ENCODE measurements around the gene IGFBP5. TPM values are rescaled to one million over a fixed set of nuclear protein-coding genes. Genes with fewer than 3 reads are reported as not detected.

The IGFBP5 gene
- total and polyA plus RNA-seq, 2 donors (not counting 3 experiments of a cell fraction or from before 2014, with no cell fraction given), result 0.06 TPM; not detected in 1

DNA sequence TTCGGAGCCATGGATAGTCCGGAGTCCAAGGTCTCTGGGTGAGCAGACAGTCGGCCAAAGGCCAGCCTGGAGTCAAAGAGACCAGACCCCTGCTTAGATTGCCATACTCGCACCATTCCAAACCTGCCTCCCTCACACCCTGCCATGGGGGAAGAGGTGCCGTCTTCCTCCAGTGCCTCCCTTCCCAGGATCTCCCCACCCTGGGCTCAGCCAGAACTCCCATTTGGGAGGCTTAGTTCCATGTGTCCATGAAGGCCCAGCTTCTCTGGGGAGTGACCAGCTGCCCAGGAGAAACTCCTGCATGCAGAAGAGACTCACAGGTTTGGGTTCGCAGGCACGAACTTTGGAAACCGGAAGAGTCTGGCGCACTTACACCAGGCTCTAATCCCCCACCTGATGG lies 21.7 kb downstream of the IGFBP5 start:
- H3K9me3 ChIP-seq (replicated peaks; ENCODE audit: control insufficient read depth, insufficient read depth, low read length), result no peaks in the 10 kb centered on the region
- POLR2A ChIA-PET, result no interaction called here
- no peaks in the 10 kb centered on the region for H3K36me3 ChIP-seq (ENCODE audit: control insufficient read depth in 2 of 2, extremely low read depth in 1 of 2, insufficient read depth in 2 of 2, low read length in 2 of 2)
- H3K4me2 ChIP-seq (ENCODE audit: insufficient read depth, low read length), result no peak overlapping the region
- H4K20me1 ChIP-seq (replicated peaks; ENCODE audit: control insufficient read depth, extremely low read depth, insufficient read depth, low read length), result no peaks in the 10 kb centered on the region
- no peak overlapping the region for H3K9ac ChIP-seq (replicated peaks; ENCODE audit: extremely low read depth, insufficient read depth, low read length)
- peaks cover 0 to 12% of the 10 kb centered on the region in 2 experiments for H3K27me3 ChIP-seq (ENCODE audit: control insufficient read depth in 2 of 2, insufficient read depth in 2 of 2, low read length in 2 of 2)
- dilution Hi-C loops (cut with MboI; ENCODE audit: extremely low pct_ligation_motif_present, low sequenced_read_pairs) (no loop called here), intact Hi-C loops (cut with micrococcal nuclease) (no loop called here)
- no peak for FAIRE-seq
- H2AFZ ChIP-seq (ENCODE audit: low read depth, low read length), result no peak overlapping the region
- H3K4me1 ChIP-seq (ENCODE audit: control insufficient read depth, extremely low read depth, insufficient read depth, low read length), result no peaks in the 10 kb centered on the region
- TF ChIP-seq, protein P1, sequence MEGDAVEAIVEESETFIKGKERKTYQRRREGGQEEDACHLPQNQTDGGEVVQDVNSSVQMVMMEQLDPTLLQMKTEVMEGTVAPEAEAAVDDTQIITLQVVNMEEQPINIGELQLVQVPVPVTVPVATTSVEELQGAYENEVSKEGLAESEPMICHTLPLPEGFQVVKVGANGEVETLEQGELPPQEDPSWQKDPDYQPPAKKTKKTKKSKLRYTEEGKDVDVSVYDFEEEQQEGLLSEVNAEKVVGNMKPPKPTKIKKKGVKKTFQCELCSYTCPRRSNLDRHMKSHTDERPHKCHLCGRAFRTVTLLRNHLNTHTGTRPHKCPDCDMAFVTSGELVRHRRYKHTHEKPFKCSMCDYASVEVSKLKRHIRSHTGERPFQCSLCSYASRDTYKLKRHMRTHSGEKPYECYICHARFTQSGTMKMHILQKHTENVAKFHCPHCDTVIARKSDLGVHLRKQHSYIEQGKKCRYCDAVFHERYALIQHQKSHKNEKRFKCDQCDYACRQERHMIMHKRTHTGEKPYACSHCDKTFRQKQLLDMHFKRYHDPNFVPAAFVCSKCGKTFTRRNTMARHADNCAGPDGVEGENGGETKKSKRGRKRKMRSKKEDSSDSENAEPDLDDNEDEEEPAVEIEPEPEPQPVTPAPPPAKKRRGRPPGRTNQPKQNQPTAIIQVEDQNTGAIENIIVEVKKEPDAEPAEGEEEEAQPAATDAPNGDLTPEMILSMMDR (IDR thresholded peaks at IDR 0.05; ENCODE audit: extremely low read depth in 1 of 2, insufficient read depth in 1 of 2, low read depth in 1 of 2, low read length in 2 of 2), result no peak
- TF ChIP-seq MYC (IDR thresholded peaks at IDR 0.05; ENCODE audit: low read depth, low read length) (no peak), POLR2A (IDR thresholded peaks at IDR 0.05; ENCODE audit: low read depth, low read length) (no peak), EZH2 (IDR thresholded peaks at IDR 0.05; ENCODE audit: borderline replicate concordance, low read depth, low read length, severe bottlenecking) (no peak), JUN (IDR thresholded peaks at IDR 0.05; ENCODE audit: borderline replicate concordance, insufficient read depth, insufficient read length, low read depth) (no peak), GATA2 (IDR thresholded peaks at IDR 0.05; ENCODE audit: insufficient read depth, insufficient read length, low read depth, low read length) (no peak), POLR2AphosphoS5 (IDR thresholded peaks at IDR 0.05; ENCODE audit: insufficient read depth, low read depth, low read length) (no peak), FOS (IDR thresholded peaks at IDR 0.05; ENCODE audit: borderline replicate concordance, insufficient read depth, low read length) (no peak)
- TF ChIP-seq, protein P2, sequence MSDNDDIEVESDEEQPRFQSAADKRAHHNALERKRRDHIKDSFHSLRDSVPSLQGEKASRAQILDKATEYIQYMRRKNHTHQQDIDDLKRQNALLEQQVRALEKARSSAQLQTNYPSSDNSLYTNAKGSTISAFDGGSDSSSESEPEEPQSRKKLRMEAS (IDR thresholded peaks at IDR 0.05; ENCODE audit: insufficient read depth, insufficient read length), result no peak
- CTCF ChIA-PET, result interaction anchor here (2.5 kb wide), 1 partner anchor 154 kb away, joined by 7 read pairs; no protein-coding TSS in a partner anchor
- DNase-seq (ENCODE audit: low read depth, low spot score), result no peak
- H3K4me3 ChIP-seq (replicated peaks in 1 of 3; ENCODE audit: insufficient read depth in 1 of 3, low read depth in 1 of 3, low read length in 3 of 3), result no peak overlapping the region
- no TSS peak for BruUV-seq (replicated peaks)
- no peaks in the 10 kb centered on the region for H3K9me1 ChIP-seq (replicated peaks; ENCODE audit: control insufficient read depth, extremely low read depth, insufficient read depth, low read length)
- no peak overlapping the region for H3K27ac ChIP-seq (ENCODE audit: insufficient read depth, low read depth, low read length)
- H3K79me2 ChIP-seq (ENCODE audit: control insufficient read depth, insufficient read depth, low read length), result no peaks in the 10 kb centered on the region
